OCI-LY7 (cell line): ENCODE measurements around the gene CEP170B.

Experiments
- EZH2phosphoT487 ChIP-seq: fragments of 200-600 bp; sonication (generic); IDR thresholded peaks from 2 replicates; pipeline ENCODE4 v1.6.1; 2018; ENCODE audit warnings: low read depth, borderline replicate concordance, mild to moderate bottlenecking, mixed run types, antibody characterized with exemption, low read length, moderate library complexity, mixed read lengths
- TF ChIP-seq, protein P1 (sequence below): fragments of 200-600 bp; sonication (generic); conservative IDR thresholded peaks from 2 replicates; pipeline ENCODE4 v1.5.1; 2014; ENCODE audit warnings: mild to moderate bottlenecking, antibody characterized with exemption, low read length, moderate library complexity, mixed read lengths

GRCh38 chr14:104869669-104870367 is 4.8 kb downstream of the CEP170B start:
- TF ChIP-seq, protein P1, sequence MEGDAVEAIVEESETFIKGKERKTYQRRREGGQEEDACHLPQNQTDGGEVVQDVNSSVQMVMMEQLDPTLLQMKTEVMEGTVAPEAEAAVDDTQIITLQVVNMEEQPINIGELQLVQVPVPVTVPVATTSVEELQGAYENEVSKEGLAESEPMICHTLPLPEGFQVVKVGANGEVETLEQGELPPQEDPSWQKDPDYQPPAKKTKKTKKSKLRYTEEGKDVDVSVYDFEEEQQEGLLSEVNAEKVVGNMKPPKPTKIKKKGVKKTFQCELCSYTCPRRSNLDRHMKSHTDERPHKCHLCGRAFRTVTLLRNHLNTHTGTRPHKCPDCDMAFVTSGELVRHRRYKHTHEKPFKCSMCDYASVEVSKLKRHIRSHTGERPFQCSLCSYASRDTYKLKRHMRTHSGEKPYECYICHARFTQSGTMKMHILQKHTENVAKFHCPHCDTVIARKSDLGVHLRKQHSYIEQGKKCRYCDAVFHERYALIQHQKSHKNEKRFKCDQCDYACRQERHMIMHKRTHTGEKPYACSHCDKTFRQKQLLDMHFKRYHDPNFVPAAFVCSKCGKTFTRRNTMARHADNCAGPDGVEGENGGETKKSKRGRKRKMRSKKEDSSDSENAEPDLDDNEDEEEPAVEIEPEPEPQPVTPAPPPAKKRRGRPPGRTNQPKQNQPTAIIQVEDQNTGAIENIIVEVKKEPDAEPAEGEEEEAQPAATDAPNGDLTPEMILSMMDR: no peak
- no peak for TF ChIP-seq EZH2phosphoT487
